Activated B cell treated with CpG ODN at 0.5 μM for 24 hours (primary cell): ENCODE data around the gene TMEM191B. TPM values are rescaled to one million over a fixed set of nuclear protein-coding genes. Genes with fewer than 3 reads are reported as not detected.
"Not testable (repeated sequence)": the region's sequence is repeated elsewhere in the genome, so short reads cannot be mapped to it uniquely, and the experiment has no call there.

Experiments
- ATAC-seq: fragments of 200-7000 bp; cut with Tn5 transposase; one replicate; pipeline ENCODE4 v1.10.0; 2021; ENCODE audit warnings: low read depth, mild to moderate bottlenecking, moderate library complexity
- CTCF ChIA-PET: fragments of 350-600 bp; sonication (Branson Sonifier 250); formaldehyde crosslinking; loops from one replicate; lab custom pipeline; 2021; ENCODE audit warnings: antibody characterized with exemption; lab: Charles Lee
- POLR2A ChIA-PET: fragments of 350-600 bp; sonication (Branson Sonifier 250); formaldehyde crosslinking; loops from one replicate; lab custom pipeline; 2021; ENCODE audit warnings: antibody characterized with exemption; lab: Charles Lee
- DNase-seq: peaks from one replicate; pipeline ENCODE4 v3.0.0; 2022
- H3K27ac Mint-ChIP-seq: one replicate; pipeline ENCODE4 v1.8.0; 2020; ENCODE audit warnings: mixed read lengths
- H3K27me3 Mint-ChIP-seq: one replicate; pipeline ENCODE4 v1.8.0; 2021; ENCODE audit warnings: mixed read lengths
- H3K36me3 Mint-ChIP-seq: one replicate; pipeline ENCODE4 v1.8.0; 2021; ENCODE audit warnings: low read depth, mixed read lengths
- H3K4me1 Mint-ChIP-seq: one replicate; pipeline ENCODE4 v1.8.0; 2021; ENCODE audit warnings: mixed read lengths
- H3K4me3 Mint-ChIP-seq: one replicate; pipeline ENCODE4 v1.8.0; 2020; ENCODE audit warnings: mild to moderate bottlenecking, mixed read lengths
- H3K9me3 Mint-ChIP-seq: one replicate; pipeline ENCODE4 v1.8.0; 2020; ENCODE audit warnings: mixed read lengths
- intact Hi-C: fragments of 100-400 bp; cut with micrococcal nuclease; formaldehyde crosslinking; loops from one replicate; pipeline ENCODE4 v1.15.1; 2024
- total RNA-seq: library from RNA; stranded (reverse); gene quantifications from 2 replicates; pipeline ENCODE4 v1.2.3, GENCODE V29; 2022

TMEM191B gene
- total RNA-seq, 1 donor from 2014 or later: 3.0 TPM

GRCh38 chr22:18570509-18571246, 43.1 kb downstream of the TMEM191B start:
- intact Hi-C loops, POLR2A ChIA-PET, H3K9me3 Mint-ChIP-seq, CTCF ChIA-PET, H3K36me3 Mint-ChIP-seq, H3K27ac Mint-ChIP-seq, ATAC-seq, H3K4me3 Mint-ChIP-seq, H3K27me3 Mint-ChIP-seq, DNase-seq, H3K4me1 Mint-ChIP-seq: not testable (repeated sequence)

- ATAC-seq, H3K4me1 Mint-ChIP-seq, POLR2A ChIA-PET, intact Hi-C loops, H3K4me3 Mint-ChIP-seq, H3K27me3 Mint-ChIP-seq, H3K9me3 Mint-ChIP-seq, CTCF ChIA-PET, H3K27ac Mint-ChIP-seq, H3K36me3 Mint-ChIP-seq, DNase-seq: not testable (repeated sequence)
These were observed 46.0 kb downstream of the TMEM191B start for GRCh38 chr22:18573483-18574164.

- H3K4me3 Mint-ChIP-seq, DNase-seq, H3K36me3 Mint-ChIP-seq, POLR2A ChIA-PET, H3K27ac Mint-ChIP-seq, CTCF ChIA-PET, H3K27me3 Mint-ChIP-seq, H3K9me3 Mint-ChIP-seq, H3K4me1 Mint-ChIP-seq, intact Hi-C loops: not testable (repeated sequence)
- ATAC-seq: peak; percentile 73
These were observed 47.0 kb downstream of the TMEM191B start for GRCh38 chr22:18574555-18574954.

GRCh38 chr22:18575686-18576085, 48.1 kb downstream of the TMEM191B start:
- CTCF ChIA-PET, H3K9me3 Mint-ChIP-seq, ATAC-seq, H3K27ac Mint-ChIP-seq, H3K36me3 Mint-ChIP-seq, POLR2A ChIA-PET, DNase-seq, intact Hi-C loops, H3K4me1 Mint-ChIP-seq, H3K4me3 Mint-ChIP-seq, H3K27me3 Mint-ChIP-seq: not testable (repeated sequence)

GRCh38 chr22:18577090-18577818, 49.7 kb downstream of the TMEM191B start:
- CTCF ChIA-PET, H3K36me3 Mint-ChIP-seq, POLR2A ChIA-PET, intact Hi-C loops, H3K27ac Mint-ChIP-seq, DNase-seq, H3K4me3 Mint-ChIP-seq, H3K27me3 Mint-ChIP-seq, H3K9me3 Mint-ChIP-seq, H3K4me1 Mint-ChIP-seq: not testable (repeated sequence)
- ATAC-seq: peak; percentile 25

- H3K27ac Mint-ChIP-seq, intact Hi-C loops, H3K27me3 Mint-ChIP-seq, H3K4me3 Mint-ChIP-seq, POLR2A ChIA-PET, H3K4me1 Mint-ChIP-seq, CTCF ChIA-PET, H3K36me3 Mint-ChIP-seq, H3K9me3 Mint-ChIP-seq: not testable (repeated sequence)
- DNase-seq (peak; percentile 38), ATAC-seq (peak; percentile 90)
These were observed 50.2 kb downstream of the TMEM191B start for GRCh38 chr22:18577847-18578246.

Other genes starting within 250 kb of the TMEM191B start
- gene GGTLC3, start 9.6 kb upstream of the TMEM191B start, total RNA-seq: not detected in 2 replicates
- 0.56 and 0.75 TPM in 2 replicates for gene RIMBP3, start 84.1 kb downstream of the TMEM191B start, total RNA-seq